ENCODE measurements around the gene MIA3.
"Not testable (repeated sequence)": the region's sequence is repeated elsewhere in the genome, so short reads cannot be mapped to it uniquely, and the experiment has no call there.

MIA3 gene

GRCh38 chr1:222594789-222595188 lies 23.1 kb upstream of the MIA3 start:
- DNase-seq = no peak
- Histone ChIP-seq H3K36me3 (replicated peaks) (no peaks in the 10 kb centered on the region), H3K27me3 (replicated peaks) (no peaks in the 10 kb centered on the region), H3K4me3 (ENCODE audit: low read depth, low read length) (no peak overlapping the region), H3K27ac (no peak overlapping the region)
- in situ Hi-C loops (cut with HindIII; ENCODE audit: low pct_ligation_motif_present, low sequenced_read_pairs) = no loop called here
- TF ChIP-seq, protein P1, sequence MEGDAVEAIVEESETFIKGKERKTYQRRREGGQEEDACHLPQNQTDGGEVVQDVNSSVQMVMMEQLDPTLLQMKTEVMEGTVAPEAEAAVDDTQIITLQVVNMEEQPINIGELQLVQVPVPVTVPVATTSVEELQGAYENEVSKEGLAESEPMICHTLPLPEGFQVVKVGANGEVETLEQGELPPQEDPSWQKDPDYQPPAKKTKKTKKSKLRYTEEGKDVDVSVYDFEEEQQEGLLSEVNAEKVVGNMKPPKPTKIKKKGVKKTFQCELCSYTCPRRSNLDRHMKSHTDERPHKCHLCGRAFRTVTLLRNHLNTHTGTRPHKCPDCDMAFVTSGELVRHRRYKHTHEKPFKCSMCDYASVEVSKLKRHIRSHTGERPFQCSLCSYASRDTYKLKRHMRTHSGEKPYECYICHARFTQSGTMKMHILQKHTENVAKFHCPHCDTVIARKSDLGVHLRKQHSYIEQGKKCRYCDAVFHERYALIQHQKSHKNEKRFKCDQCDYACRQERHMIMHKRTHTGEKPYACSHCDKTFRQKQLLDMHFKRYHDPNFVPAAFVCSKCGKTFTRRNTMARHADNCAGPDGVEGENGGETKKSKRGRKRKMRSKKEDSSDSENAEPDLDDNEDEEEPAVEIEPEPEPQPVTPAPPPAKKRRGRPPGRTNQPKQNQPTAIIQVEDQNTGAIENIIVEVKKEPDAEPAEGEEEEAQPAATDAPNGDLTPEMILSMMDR (IDR thresholded peaks at IDR 0.05; ENCODE audit: low read depth, low read length, missing control alignments) = no peak

DNA sequence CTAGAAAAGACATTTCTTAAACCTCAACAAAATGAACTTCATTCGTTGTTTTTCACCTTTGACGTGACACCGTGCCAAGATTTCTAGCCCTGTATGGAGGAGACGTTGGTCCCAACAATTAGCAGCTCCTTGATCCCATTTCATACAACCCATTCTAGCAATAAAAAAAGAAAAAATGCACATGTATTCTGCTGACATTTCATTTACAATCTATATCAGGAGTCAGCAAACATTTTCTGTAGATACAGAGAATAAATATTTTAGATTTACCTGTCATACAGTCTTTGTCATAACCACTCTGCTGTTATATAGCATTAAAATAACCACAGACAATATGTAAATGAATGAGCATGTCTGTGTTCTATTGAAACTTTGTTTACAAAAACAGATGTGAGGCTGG lies 21.2 kb upstream of the MIA3 start:
- DNase-seq = no peak
- TF ChIP-seq, protein P1 (IDR thresholded peaks at IDR 0.05; ENCODE audit: low read depth, low read length, missing control alignments) = no peak
- Histone ChIP-seq H3K4me3 (ENCODE audit: low read depth, low read length) (no peak overlapping the region), H3K36me3 (replicated peaks) (no peaks in the 10 kb centered on the region), H3K27me3 (replicated peaks) (no peaks in the 10 kb centered on the region), H3K27ac (no peak overlapping the region)
- in situ Hi-C loops (cut with HindIII; ENCODE audit: low pct_ligation_motif_present, low sequenced_read_pairs) = no loop called here

GRCh38 chr1:222600281-222600680 lies 17.6 kb upstream of the MIA3 start:
- Histone ChIP-seq H3K36me3 (replicated peaks) (no peaks in the 10 kb centered on the region), H3K27me3 (replicated peaks) (no peaks in the 10 kb centered on the region), H3K4me3 (ENCODE audit: low read depth, low read length) (no peak overlapping the region), H3K27ac (no peak overlapping the region)
- in situ Hi-C loops (cut with HindIII; ENCODE audit: low pct_ligation_motif_present, low sequenced_read_pairs) = no loop called here
- DNase-seq = no peak
- TF ChIP-seq, protein P1 (IDR thresholded peaks at IDR 0.05; ENCODE audit: low read depth, low read length, missing control alignments) = no peak

- in situ Hi-C loops (cut with HindIII; ENCODE audit: low pct_ligation_motif_present, low sequenced_read_pairs) = no loop called here
- TF ChIP-seq, protein P1 (IDR thresholded peaks at IDR 0.05; ENCODE audit: low read depth, low read length, missing control alignments) = no peak
- H3K36me3 ChIP-seq (replicated peaks) = no peaks in the 10 kb centered on the region
- H3K27me3 ChIP-seq (replicated peaks) = no peaks in the 10 kb centered on the region
- no peak overlapping the region for H3K27ac ChIP-seq
- DNase-seq = no peak
- no peak overlapping the region for H3K4me3 ChIP-seq (ENCODE audit: low read depth, low read length)
Measured at GRCh38 chr1:222601257-222601656, 16.6 kb upstream of the MIA3 start.

DNA sequence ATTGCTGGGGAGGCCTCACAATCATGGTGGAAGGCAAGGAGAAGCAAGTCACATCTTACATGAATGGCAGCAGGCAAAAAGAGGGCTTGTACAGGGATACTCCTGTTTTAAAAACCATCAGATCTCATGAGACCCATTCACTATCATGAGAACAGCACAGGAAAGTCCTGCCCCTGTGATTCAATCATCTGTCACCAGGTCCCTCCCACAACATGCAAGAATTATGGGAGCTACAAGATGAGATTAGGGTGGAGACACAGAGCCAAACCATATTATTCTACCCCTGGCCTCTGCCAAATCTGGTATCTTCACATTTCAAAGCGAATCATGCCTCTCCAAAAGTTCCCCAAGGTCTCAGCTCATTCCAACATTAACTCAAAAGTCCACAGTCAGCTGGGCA lies 11.1 kb upstream of the MIA3 start:
- no peak overlapping the region for H3K4me3 ChIP-seq (ENCODE audit: low read depth, low read length)
- no peak for DNase-seq
- no peak overlapping the region for H3K27ac ChIP-seq
- H3K27me3 ChIP-seq (replicated peaks) = no peaks in the 10 kb centered on the region
- TF ChIP-seq, protein P1 (IDR thresholded peaks at IDR 0.05; ENCODE audit: low read depth, low read length, missing control alignments) = no peak
- no peaks in the 10 kb centered on the region for H3K36me3 ChIP-seq (replicated peaks)
- in situ Hi-C loops (cut with HindIII; ENCODE audit: low pct_ligation_motif_present, low sequenced_read_pairs) = no loop called here

DNA sequence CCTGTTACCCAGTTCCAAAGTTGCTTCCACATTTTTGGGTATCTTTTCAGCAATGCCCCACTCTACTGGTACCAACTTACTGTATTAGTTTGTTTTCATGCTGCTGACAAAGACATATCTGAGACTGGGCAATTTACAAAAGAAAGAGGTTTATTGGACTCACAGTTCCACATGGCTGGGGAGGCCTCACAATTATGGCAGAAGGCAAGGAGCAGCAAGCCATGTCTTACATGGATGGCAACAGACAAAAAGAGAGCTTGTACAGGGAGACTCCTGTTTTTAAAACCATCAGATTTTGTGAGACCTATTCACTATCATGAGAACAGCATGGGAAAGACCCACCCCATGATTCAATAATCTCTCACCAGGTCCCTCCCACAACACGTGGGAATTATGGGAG lies 8.8 kb upstream of the MIA3 start:
- H3K27me3 ChIP-seq (replicated peaks); H3K36me3 ChIP-seq (replicated peaks); H3K4me3 ChIP-seq (ENCODE audit: low read depth, low read length); H3K27ac ChIP-seq; in situ Hi-C loops (cut with HindIII; ENCODE audit: low pct_ligation_motif_present, low sequenced_read_pairs); DNase-seq: not testable (repeated sequence)

Measured in brain microvascular endothelial cell (primary cell).